GM10266 (cell line): Measurements from ENCODE around the gene OTULIN.

Source experiments
- DNase-seq: peaks from one replicate; pipeline ENCODE4 v3.0.0; 2012; ENCODE audit errors: extremely low spot score
- TF ChIP-seq, protein P1 (sequence below): IDR thresholded peaks from 2 replicates; pipeline ENCODE4 v1.5.1; 2012; ENCODE audit warnings: mild to moderate bottlenecking, low read depth; ENCODE audit not compliant: control insufficient read depth, insufficient read depth; ENCODE audit errors: missing control alignments

The OTULIN gene

GRCh38 chr5:14720236-14720923, 55.9 kb downstream of the OTULIN start:
- TF ChIP-seq, protein P1, sequence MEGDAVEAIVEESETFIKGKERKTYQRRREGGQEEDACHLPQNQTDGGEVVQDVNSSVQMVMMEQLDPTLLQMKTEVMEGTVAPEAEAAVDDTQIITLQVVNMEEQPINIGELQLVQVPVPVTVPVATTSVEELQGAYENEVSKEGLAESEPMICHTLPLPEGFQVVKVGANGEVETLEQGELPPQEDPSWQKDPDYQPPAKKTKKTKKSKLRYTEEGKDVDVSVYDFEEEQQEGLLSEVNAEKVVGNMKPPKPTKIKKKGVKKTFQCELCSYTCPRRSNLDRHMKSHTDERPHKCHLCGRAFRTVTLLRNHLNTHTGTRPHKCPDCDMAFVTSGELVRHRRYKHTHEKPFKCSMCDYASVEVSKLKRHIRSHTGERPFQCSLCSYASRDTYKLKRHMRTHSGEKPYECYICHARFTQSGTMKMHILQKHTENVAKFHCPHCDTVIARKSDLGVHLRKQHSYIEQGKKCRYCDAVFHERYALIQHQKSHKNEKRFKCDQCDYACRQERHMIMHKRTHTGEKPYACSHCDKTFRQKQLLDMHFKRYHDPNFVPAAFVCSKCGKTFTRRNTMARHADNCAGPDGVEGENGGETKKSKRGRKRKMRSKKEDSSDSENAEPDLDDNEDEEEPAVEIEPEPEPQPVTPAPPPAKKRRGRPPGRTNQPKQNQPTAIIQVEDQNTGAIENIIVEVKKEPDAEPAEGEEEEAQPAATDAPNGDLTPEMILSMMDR, result no peak
- DNase-seq, result no peak

DNA sequence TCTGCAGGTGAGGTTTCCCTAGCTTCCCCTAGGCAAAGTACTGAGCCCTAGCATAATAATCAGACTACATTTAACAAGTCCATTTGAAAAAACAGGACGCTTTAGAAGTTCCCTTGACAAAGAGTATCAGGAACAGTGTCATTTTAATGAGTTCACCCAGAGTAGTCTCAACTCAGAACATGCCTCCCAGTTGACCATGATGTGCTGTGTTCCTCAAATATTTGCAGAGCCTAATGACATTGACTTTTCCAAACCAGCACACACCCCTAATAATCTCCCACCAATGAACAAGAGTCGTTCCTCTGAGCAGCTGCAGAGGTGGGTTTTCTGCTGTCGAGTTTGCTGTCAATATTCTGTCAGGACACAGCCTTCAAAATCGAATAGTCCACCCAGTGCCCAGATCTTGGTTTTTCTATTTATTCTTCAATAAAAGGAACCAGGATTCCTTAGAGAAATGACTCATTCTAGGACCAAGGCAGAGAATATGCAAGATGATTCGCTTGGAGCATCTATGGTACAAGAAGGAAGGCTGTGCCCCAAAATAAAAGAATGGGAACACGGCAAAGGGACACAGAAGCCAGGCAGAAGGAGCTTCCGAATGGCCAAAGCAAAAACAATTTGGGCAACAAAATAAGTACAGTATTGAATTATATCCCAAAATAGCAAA, 57.6 kb downstream of the OTULIN start:
- no peak for DNase-seq
- TF ChIP-seq, protein P1, result no peak

DNA sequence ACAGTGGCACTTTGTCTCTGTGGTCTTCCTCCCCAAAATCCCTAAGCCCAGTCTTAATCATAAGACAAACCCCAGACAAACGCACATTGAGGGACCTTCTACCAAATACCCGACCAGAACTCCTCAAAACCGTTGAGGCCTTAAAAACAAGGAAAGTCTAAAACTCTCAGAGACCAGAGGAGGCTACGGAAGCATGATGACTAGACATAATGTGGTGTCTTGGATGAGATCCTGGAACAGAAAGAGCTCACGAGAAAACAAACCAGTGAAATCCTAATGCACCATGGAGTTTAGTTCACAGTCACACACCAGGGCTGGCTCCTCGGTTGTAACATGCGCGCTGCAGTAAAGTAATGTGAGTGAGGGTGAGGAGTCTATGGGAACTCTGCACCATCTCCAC, 58.4 kb downstream of the OTULIN start:
- no peak for DNase-seq
- TF ChIP-seq, protein P1, result no peak

DNA sequence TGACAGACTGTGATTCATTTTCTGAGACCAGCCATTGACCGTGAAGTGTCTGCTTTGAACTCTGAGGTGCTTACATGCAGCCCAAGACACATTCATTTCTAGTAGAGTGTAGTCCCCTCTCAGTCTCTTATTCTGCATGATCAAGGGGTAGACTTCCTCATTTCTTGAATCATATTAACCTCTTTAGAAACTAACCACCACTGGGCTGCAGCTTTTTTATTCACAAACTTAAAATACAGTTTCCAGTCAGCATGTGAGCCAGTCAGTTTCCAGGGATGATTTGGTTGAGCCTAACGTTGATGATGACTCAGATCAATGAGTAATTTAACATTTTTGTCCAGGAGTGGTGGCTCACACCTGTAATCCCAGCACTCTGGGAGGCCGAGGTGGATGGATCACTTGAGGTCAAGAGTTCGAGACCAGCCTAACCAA, 59.2 kb downstream of the OTULIN start:
- DNase-seq, result no peak
- TF ChIP-seq, protein P1, result no peak

DNA sequence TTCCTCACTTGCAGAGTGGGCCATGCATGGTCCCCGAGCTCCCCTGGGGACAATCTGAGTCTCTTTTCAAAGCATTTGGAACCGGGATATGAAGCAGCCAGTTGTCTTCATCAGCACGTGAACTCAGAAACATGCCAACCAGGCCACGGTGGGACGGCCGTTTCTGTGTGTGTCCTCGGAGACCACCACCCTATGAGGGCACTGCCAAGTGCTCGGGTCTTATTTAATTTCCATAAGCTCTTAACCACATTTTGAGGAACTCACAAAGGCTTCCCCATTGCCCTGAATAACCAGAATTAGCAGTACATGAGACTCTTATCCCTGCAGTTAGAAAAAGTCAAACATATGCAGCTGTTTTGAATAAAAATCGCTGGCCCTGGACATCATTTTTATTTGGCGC, 60.1 kb downstream of the OTULIN start:
- DNase-seq, result no peak
- TF ChIP-seq, protein P1, result no peak

- TF ChIP-seq, protein P1, result no peak
- DNase-seq, result no peak
Measured at GRCh38 chr5:14726066-14726838, 61.7 kb downstream of the OTULIN start.
